K562 (cell line): ENCODE data around the gene SHB. TPM values are rescaled to one million over a fixed set of nuclear protein-coding genes. Genes with fewer than 3 reads are reported as not detected.

Experiments
- ATAC-seq: fragments of 200-7000 bp; cut with Tn5 transposase; 3 replicates; pipeline ENCODE4 v1.9.1; 2020; ENCODE audit warnings: moderate library complexity
- BruUV-seq: library from RNA; stranded (reverse); fragments of 400-500 nt; replicated peaks from 2 replicates; lab custom pipeline; 2021; lab: Mats Ljungman, UMichigan
- CTCF ChIA-PET: fragments of 300-600 bp; formaldehyde crosslinking; extraction: SDS; loops from one replicate; lab custom pipeline; 2021; ENCODE audit warnings: low intra/inter-chr PET ratio; lab: Yijun Ruan, JAX
- POLR2A ChIA-PET: fragments of 300-600, 350-650 bp; sonication (Branson Sonifier 250); formaldehyde crosslinking; extraction: SDS; loops from one replicate; lab custom pipeline; 2021; ENCODE audit warnings: antibody characterized with exemption, inconsistent platforms; lab: Yijun Ruan, JAX
- DNase-seq, 4 experiments: peaks; one replicate each; pipeline versions ENCODE4 v3.0.0 to v3.0.0-alpha.2; 2011 to 2018; ENCODE audit warnings: low spot score in 3 of 4, mixed read lengths in 3 of 4; ENCODE audit errors: extremely low read depth in 1 of 4
- FAIRE-seq: peaks from 2 replicates; lab custom pipeline; 2011; peaks lifted over from hg19 to GRCh38; lab: Jason Lieb, UNC
- H2AFZ ChIP-seq: 2 replicates; pipeline ENCODE4 v1.6.0; 2011; ENCODE audit warnings: low read depth, low read length, control low read depth, inconsistent platforms
- H3K27ac ChIP-seq: fragments of 200-600 bp; 3 replicates; pipeline ENCODE4 v1.8.0; 2011; ENCODE audit warnings: low read depth, mild to moderate bottlenecking, control low read depth, inconsistent platforms, low read length, moderate library complexity, mixed read lengths; ENCODE audit errors: extremely low read depth
- H3K27me3 ChIP-seq, 2 experiments: fragments of 300-600 bp in 1 of 2; 2 replicates in 1 of 2; 3 replicates in 1 of 2; pipeline versions ENCODE4 v1.6.0 to v1.8.0; 2011; ENCODE audit warnings: inconsistent platforms in 2 of 2, low read length in 2 of 2, mild to moderate bottlenecking in 1 of 2, mixed read lengths in 1 of 2, moderate library complexity in 1 of 2; ENCODE audit not compliant: control insufficient read depth in 2 of 2, insufficient read depth in 2 of 2
- H3K36me3 ChIP-seq: fragments of 300-600 bp; 3 replicates; pipeline ENCODE4 v1.8.0; 2011; ENCODE audit warnings: mild to moderate bottlenecking, low read length, inconsistent platforms; ENCODE audit not compliant: control insufficient read depth, insufficient read depth
- H3K4me1 ChIP-seq, 2 experiments: fragments of 200-600 bp in 1 of 2; replicated peaks in 1 of 2; 2 replicates in 1 of 2; 3 replicates in 1 of 2; pipeline versions ENCODE4 v1.5.1 to v1.8.0; 2011; ENCODE audit warnings: inconsistent platforms in 2 of 2, low read length in 2 of 2, mild to moderate bottlenecking in 1 of 2, mixed read lengths in 1 of 2, moderate library complexity in 1 of 2; ENCODE audit not compliant: control insufficient read depth in 2 of 2, insufficient read depth in 2 of 2
- H3K4me2 ChIP-seq: 2 replicates; pipeline ENCODE4 v1.6.1; 2011; ENCODE audit warnings: low read length, control low read depth, inconsistent platforms, mixed read lengths; ENCODE audit not compliant: insufficient read depth
- H3K4me3 ChIP-seq: fragments of 200-600 bp; sonication (generic), shearing (Covaris generic); 2 replicates; pipeline ENCODE4 v1.5.1; 2016; ENCODE audit warnings: control low read depth, inconsistent platforms
- H3K79me2 ChIP-seq: fragments of 200-600 bp; 3 replicates; pipeline ENCODE4 v1.8.0; 2011; ENCODE audit warnings: low read length, inconsistent platforms; ENCODE audit not compliant: control insufficient read depth, insufficient read depth
- H3K9ac ChIP-seq, 2 experiments: 2 replicates each; pipeline versions ENCODE4 v1.6.0 to v1.6.1; 2011; ENCODE audit warnings: low read depth in 2 of 2, low read length in 2 of 2, control low read depth in 1 of 2, inconsistent platforms in 1 of 2, mild to moderate bottlenecking in 1 of 2, mixed read lengths in 1 of 2; ENCODE audit not compliant: insufficient read depth in 1 of 2
- H3K9me1 ChIP-seq: one replicate; pipeline ENCODE4 v1.6.0; 2011; ENCODE audit warnings: inconsistent platforms, mild to moderate bottlenecking, low read length, moderate library complexity; ENCODE audit not compliant: control insufficient read depth, insufficient read depth
- H3K9me3 ChIP-seq: replicated peaks from 2 replicates; pipeline ENCODE4 v1.5.1; 2011; ENCODE audit warnings: low read depth, low read length, inconsistent platforms; ENCODE audit not compliant: control insufficient read depth, insufficient read depth
- H4K20me1 ChIP-seq: replicated peaks from 2 replicates; pipeline ENCODE4 v1.6.1; 2011; ENCODE audit warnings: low read length, inconsistent platforms, mixed read lengths; ENCODE audit not compliant: control insufficient read depth, insufficient read depth
- CREB1 ChIP-seq, 2 experiments: sonication (generic) in 1 of 2; formaldehyde crosslinking in 1 of 2; IDR thresholded peaks; 2 replicates each; pipeline versions ENCODE4 v1.6.1 to v1.8.0; 2012 to 2022; ENCODE audit warnings: inconsistent platforms in 1 of 2, mild to moderate bottlenecking in 1 of 2, missing genetic modification reagents in 1 of 2, moderate library complexity in 1 of 2
- HDAC6 ChIP-seq: IDR thresholded peaks from 2 replicates; pipeline ENCODE4 v1.6.1; 2012; ENCODE audit warnings: low read depth, mild to moderate bottlenecking, control low read depth, inconsistent platforms, low read length, moderate library complexity
- HNRNPL ChIP-seq: fragments of 200-400 bp; formaldehyde crosslinking; IDR thresholded peaks from 2 replicates; pipeline ENCODE4 v1.6.1; 2017; ENCODE audit warnings: low read depth, mild to moderate bottlenecking, low read length
- HNRNPLL ChIP-seq: fragments of 200-400 bp; formaldehyde crosslinking; IDR thresholded peaks from 2 replicates; pipeline ENCODE4 v1.6.1; 2017; ENCODE audit warnings: low read length, low read depth, mild to moderate bottlenecking; ENCODE audit not compliant: poor library complexity, severe bottlenecking
- KDM2B ChIP-seq: fragments of 250-450 bp; sonication (Bioruptor Pico); IDR thresholded peaks from 2 replicates; pipeline ENCODE4 v1.8.0; 2021; ENCODE audit warnings: mild to moderate bottlenecking, moderate library complexity
- KDM5B ChIP-seq: fragments of 200-600 bp; sonication (generic); IDR thresholded peaks from 2 replicates; pipeline ENCODE4 v1.6.1; 2012; ENCODE audit warnings: low read depth, mild to moderate bottlenecking, moderate library complexity, low read length, control low read depth, inconsistent platforms; ENCODE audit not compliant: insufficient replicate concordance
- KLF16 ChIP-seq: IDR thresholded peaks from 2 replicates; pipeline ENCODE4 v1.6.1; 2016; ENCODE audit warnings: antibody characterized with exemption
- MCM7 ChIP-seq, 2 experiments: fragments of 450-650 bp; IDR thresholded peaks; 2 replicates each; pipeline ENCODE4 v1.6.1; 2016 to 2018
- MTF1 ChIP-seq: fragments of 250-450 bp; sonication (Bioruptor Pico); IDR thresholded peaks from 2 replicates; pipeline ENCODE4 v1.9.0; 2021; ENCODE audit warnings: moderate library complexity, mild to moderate bottlenecking, inconsistent platforms, borderline replicate concordance
- NFIC ChIP-seq: fragments of 450-650 bp; IDR thresholded peaks from 2 replicates; pipeline ENCODE4 v1.6.1; 2017; ENCODE audit warnings: mild to moderate bottlenecking, inconsistent platforms
- POLR2A ChIP-seq: fragments of 450-650 bp; conservative IDR thresholded peaks from 2 replicates; pipeline ENCODE4 v1.6.1; 2016
- PPARD ChIP-seq: fragments of 250-450 bp; sonication (Bioruptor Pico); IDR thresholded peaks from 2 replicates; pipeline ENCODE4 v1.8.0; 2022; ENCODE audit warnings: inconsistent platforms, mild to moderate bottlenecking, moderate library complexity
- SLC30A9 ChIP-seq: fragments of 250-450 bp; sonication (Bioruptor Pico); IDR thresholded peaks from 2 replicates; pipeline ENCODE4 v1.8.0; 2022; ENCODE audit warnings: mild to moderate bottlenecking, moderate library complexity
- SREBF2 ChIP-seq: sonication (generic); formaldehyde crosslinking; IDR thresholded peaks from 2 replicates; pipeline ENCODE4 v1.4.0; 2020; ENCODE audit warnings: mild to moderate bottlenecking, missing genetic modification reagents
- SRSF3 ChIP-seq: fragments of 200-400 bp; formaldehyde crosslinking; IDR thresholded peaks from 2 replicates; pipeline ENCODE4 v1.6.1; 2016; ENCODE audit warnings: mild to moderate bottlenecking, low read length, moderate library complexity; ENCODE audit not compliant: insufficient read depth
- WHSC1 ChIP-seq: IDR thresholded peaks from one replicate; pipeline ENCODE4 v1.6.1; 2012; ENCODE audit warnings: low read length, control low read depth, inconsistent platforms
- ZBTB1 ChIP-seq: sonication (generic); formaldehyde crosslinking; IDR thresholded peaks from 2 replicates; pipeline ENCODE4 v1.8.1; 2023; ENCODE audit warnings: missing genetic modification reagents, low read depth, mild to moderate bottlenecking, borderline replicate concordance
- ZFP36 ChIP-seq: fragments of 150-350 bp; IDR thresholded peaks from 2 replicates; pipeline ENCODE4 v1.6.1; 2018; ENCODE audit warnings: low read length, low read depth; ENCODE audit not compliant: partially characterized antibody
- ZNF764 ChIP-seq: fragments of 250-450 bp; sonication (Bioruptor Pico); IDR thresholded peaks from 2 replicates; pipeline ENCODE4 v1.4.0; 2020; ENCODE audit warnings: low read depth, mild to moderate bottlenecking, moderate library complexity
- WGBS: fragments of 100-300 bp; shearing (Covaris generic); methylation state at CpG from one replicate; pipeline ENCODE4 v1.1.6; 2016; ENCODE audit warnings: low coverage, mixed read lengths; ENCODE audit not compliant: insufficient coverage; ENCODE audit errors: missing lambda C conversion rate; 5-methylcytosine and 5-hydroxymethylcytosine counted together
- in situ Hi-C: fragments of 300-500 bp; cut with MboI; formaldehyde crosslinking; loops from 4 replicates; pipeline ENCODE4 v1.15.0; 2018; ENCODE audit warnings: inconsistent platforms, mixed read lengths
- intact Hi-C: fragments of 100-400 bp; cut with micrococcal nuclease; formaldehyde crosslinking; loops from 2 replicates; pipeline ENCODE4 v1.14.2; 2022
- polyA plus RNA-seq, 8 experiments: library from polyadenylated mRNA; depleted of rRNA in 4 of 8; stranded (reverse) in 5 of 8; unstranded in 3 of 8; fragments of >200 nt; fragmentation: Nextera tagmentation in 2 of 8; fragmentation: Illumina TruSeq in 1 of 8; extraction: Ambion mirVana in 2 of 8; extraction: Trizol in 1 of 8; gene quantifications; 2 replicates each; pipeline versions ENCODE4 v1.2.1 to v1.2.3, GENCODE V29; 2011 to 2014; ENCODE audit warnings: inconsistent platforms in 1 of 8, missing spikeins in 1 of 8
- total RNA-seq, 7 experiments: library from RNA; depleted of rRNA in 6 of 7; stranded (reverse); fragments of >200 nt in 6 of 7; fragmentation: Illumina TruSeq in 2 of 7; extraction: Trizol in 2 of 7; gene quantifications; 2 replicates each; pipeline versions ENCODE4 v1.2.1 to v1.2.3, GENCODE V29; 2011 to 2021; ENCODE audit warnings: low replicate concordance in 1 of 7
- TF ChIP-seq, protein P1 (sequence below): fragments of 450-650 bp; formaldehyde crosslinking; IDR thresholded peaks from 2 replicates; pipeline ENCODE4 v1.4.0; 2022; ENCODE audit warnings: missing genetic modification characterization

Gene SHB
- total and polyA plus RNA-seq, 9 of the 15 experiments (the other 6 are each of a cell fraction or from before 2014, with no cell fraction given) = 0.78 to 16.0 (median 5.3) TPM

GRCh38 chr9:38067859-38068681 lies 957 bp downstream of the SHB start:
- ATAC-seq (peak; percentile 1; the same call in 2 of the 3 replicates), DNase-seq (peak in 3 of 4 experiments; percentile 38 to 49 (median 49)), FAIRE-seq (no peak)
- Histone ChIP-seq H3K4me2 (peak overlapping the region; percentile 83), H3K4me1 (peaks cover 44 to 53% of the 10 kb centered on the region in 2 experiments), H3K4me3 (peak overlapping the region; percentile 90), H3K79me2 (peaks cover 54% of the 10 kb centered on the region), H3K27me3 (no peaks in the 10 kb centered on the region; a peak in 1 of 5 replicates), H3K9me3 (no peaks in the 10 kb centered on the region), H2AFZ (peak overlapping the region; percentile 95), H3K36me3 (peaks cover 4% of the 10 kb centered on the region; the same call in 1 of the 3 replicates), H3K9ac (peak overlapping the region; percentile 78 to 95; a peak in 3 of 4 replicates), H3K27ac (peak overlapping the region; percentile 50; the same call in 1 of the 3 replicates), H3K9me1 (peaks cover 4% of the 10 kb centered on the region), H4K20me1 (peaks cover 42% of the 10 kb centered on the region)
- WGBS = 3% methylated on average over 63 of the region's 107 CpGs
- BruUV-seq = no TSS peak
- POLR2A ChIA-PET = interaction anchor here (0.6 to 2.4 kb wide), 12 partner anchors 8 to 694 kb away, joined by 3 to 7 read pairs (median 4); no protein-coding TSS in a partner anchor
- in situ Hi-C loops (no loop called here), intact Hi-C loops (loop anchor here (1.0 to 10.0 kb wide), 6 partner anchors 29 to 323 kb away; partner anchors contain the start of gene EXOSC3)
- CTCF ChIA-PET = interaction anchor here (0.6 to 3.0 kb wide), 3 partner anchors 147 to 196 kb away, joined by 3 to 19 read pairs (median 4); no protein-coding TSS in a partner anchor
- TF ChIP-seq ZBTB1 (0 out of 2 replicates have a peak, but pooled peaks have one; percentile 6), KDM2B (CRISPR knock-in tag) (peak; percentile 67; the same call in 1 of the 2 replicates), ZNF764 (CRISPR knock-in tag) (no peak), SRSF3 (no peak), SLC30A9 (CRISPR knock-in tag) (no peak), CREB1 (IDR thresholded peaks at IDR 0.05) (no peak), CREB1 (CRISPR knock-in tag; IDR thresholded peaks at IDR 0.05) (no peak), PPARD (no peak), SREBF2 (CRISPR knock-in tag) (no peak), MCM7 (IDR thresholded peaks at IDR 0.05) (no peak), KDM5B (peak; percentile 37), KLF16 (no peak), WHSC1 (no peak), NFIC (peak; percentile 39; the same call in 1 of the 2 replicates), POLR2A (no peak), HDAC6 (0 out of 2 replicates have a peak, but pooled peaks have one; percentile 4), ZFP36 (no peak), HNRNPL (no peak), MTF1 (CRISPR knock-in tag) (no peak), HNRNPLL (peak; percentile 97)
- TF ChIP-seq, protein P1, sequence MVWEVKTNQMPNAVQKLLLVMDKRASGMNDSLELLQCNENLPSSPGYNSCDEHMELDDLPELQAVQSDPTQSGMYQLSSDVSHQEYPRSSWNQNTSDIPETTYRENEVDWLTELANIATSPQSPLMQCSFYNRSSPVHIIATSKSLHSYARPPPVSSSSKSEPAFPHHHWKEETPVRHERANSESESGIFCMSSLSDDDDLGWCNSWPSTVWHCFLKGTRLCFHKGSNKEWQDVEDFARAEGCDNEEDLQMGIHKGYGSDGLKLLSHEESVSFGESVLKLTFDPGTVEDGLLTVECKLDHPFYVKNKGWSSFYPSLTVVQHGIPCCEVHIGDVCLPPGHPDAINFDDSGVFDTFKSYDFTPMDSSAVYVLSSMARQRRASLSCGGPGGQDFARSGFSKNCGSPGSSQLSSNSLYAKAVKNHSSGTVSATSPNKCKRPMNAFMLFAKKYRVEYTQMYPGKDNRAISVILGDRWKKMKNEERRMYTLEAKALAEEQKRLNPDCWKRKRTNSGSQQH (CRISPR knock-in tag) = no peak
